Measurements from ENCODE around the gene GPR180.
A peak's percentile ranks its signal among the peaks of the same experiment; 100 is the strongest.

The GPR180 gene

DNA sequence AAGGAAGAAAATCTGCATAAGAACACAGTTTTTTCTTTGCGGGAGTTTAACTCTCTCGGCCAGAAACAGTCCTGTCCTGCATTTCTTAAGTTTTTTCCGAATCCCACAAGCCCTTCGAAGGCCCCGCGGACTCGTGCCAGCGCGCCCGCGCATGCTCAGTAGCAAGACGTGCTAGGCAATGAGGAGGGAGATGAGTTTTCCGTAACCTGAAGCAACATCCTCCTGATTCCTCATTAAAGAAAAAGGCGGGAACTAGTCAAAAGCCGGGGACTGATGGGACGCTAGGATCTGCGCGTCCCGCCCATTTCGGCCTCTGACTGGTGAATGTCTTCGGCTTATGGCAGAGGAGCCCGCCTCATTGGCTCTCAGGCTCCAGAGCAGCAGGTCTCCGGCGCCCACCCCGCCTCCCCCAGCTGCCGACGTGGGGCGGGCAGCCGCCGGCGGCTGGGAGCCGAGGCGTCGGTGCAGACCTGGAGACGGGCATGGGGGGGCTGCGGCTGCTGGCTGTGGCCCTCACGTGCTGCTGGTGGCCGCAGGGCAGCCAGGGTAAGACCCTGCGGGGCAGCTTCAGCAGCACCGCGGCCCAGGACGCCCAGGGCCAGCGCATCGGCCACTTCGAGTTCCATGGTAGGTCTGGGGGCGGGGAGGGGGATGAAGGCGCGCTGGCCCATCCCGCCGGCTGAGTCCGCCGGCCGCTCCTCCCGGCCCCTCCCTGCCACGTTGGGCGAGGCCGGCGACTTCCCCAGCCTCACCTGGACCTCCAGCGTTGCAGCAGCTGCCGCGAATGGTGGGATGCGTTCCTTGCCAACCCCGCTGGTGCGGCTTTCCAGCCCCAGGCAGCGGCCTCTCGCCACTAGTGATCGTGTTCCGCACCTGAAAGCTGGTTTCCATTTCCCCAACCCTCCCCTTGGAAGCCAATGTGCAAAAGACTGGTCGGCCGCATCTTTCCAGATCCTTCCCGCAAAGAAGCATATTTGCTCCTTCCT, at the start of gene GPR180:
GPR180 (plus strand) TSS at position 412 of the 986 bp plus-strand sequence; CDS start at position 483, 71 bp downstream.
- peak; percentile 91 for DNase-seq

GRCh38 chr13:94552095-94552494, 49.6 kb upstream of the GPR180 start:
- DNase-seq, result no peak

DNA sequence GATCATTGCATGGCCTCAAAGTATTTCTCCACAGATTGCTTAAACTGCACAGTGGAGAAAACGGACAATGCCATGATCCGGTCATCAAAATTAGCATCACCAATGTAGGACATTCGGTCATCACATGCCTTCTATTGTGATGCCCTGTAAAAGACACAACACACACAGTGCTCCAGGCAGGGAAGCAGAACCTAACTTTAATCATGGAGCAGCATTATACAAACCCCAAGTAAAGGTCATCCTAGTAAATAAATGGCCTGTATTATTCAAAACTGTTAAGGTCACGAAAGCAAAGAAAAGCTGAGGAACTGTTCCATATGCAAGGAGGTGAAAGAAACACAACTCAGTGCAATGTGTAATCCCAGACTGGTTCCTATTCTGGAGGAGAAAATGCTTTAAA, 47.9 kb upstream of the GPR180 start:
- no peak for DNase-seq

- DNase-seq, result no peak
Observed at GRCh38 chr13:94556041-94556440, 45.6 kb upstream of the GPR180 start.

GRCh38 chr13:94556621-94557020, 45.0 kb upstream of the GPR180 start:
- DNase-seq, result no peak

DNA sequence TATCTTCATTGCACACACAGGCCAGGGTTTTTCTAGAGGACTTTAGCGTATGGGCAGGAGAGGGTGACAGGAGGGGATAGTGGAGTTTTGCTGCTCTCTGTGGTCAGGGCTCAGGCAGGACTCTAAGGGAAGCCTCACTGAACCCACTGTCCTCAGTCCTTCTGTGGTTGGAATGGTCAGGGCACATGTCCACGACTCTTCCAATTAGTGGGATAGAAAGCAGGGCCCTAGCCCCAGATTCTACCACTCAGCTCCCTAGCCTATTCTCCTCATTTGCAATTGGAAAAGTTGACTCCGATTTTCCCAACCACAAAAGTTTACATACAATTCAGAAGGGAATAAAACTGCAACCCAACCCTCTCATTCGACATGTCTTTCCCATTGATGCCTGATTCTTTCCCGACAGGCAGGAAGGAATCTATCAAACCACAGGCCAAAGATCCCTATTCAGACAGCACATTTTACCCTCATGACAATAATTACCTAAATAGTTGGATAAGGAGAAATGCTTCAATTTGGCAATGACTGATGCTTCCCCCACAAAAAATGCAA, 43.9 kb upstream of the GPR180 start:
- DNase-seq, result no peak

- DNase-seq, result no peak
Observed at GRCh38 chr13:94558716-94559115, 42.9 kb upstream of the GPR180 start.

- no peak for DNase-seq
Observed at GRCh38 chr13:94559222-94559795, 42.3 kb upstream of the GPR180 start.

DNA sequence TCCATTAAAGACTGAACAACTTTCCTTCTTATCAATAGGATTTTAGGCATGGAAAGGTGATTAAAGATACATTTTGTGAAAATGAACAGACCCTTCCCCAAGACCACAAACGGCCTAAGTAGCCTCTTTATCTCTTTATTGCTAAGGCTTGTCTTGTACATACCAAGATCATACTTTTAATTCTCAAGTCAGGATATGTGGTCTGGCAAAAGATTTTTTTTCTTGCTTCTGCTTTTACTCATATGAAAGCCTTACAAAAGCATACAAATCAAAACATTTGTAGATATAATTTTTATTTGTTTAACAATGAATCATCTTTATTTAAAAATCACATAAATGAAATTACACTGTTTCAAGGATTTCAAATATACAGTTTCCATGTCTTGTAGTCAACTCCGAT, 41.5 kb upstream of the GPR180 start:
- no peak for DNase-seq

DNA sequence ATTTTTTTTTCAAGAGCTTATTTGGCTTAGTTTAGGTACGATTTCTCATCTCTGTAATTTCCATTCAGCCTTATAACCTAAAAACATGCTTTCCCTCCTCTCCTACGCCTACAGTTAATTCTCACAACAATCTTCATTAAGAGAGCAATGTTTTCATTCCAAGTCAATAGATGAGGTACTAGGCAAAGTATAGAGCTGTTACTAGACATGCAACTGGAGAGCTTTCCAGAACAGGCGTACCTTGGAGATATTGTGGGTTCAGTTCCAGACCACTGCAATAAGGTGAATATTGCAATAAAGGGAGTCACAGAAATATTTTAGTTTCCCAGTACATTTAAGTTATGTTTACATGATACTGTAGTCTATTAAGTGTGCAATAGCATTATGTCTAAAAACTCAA, 40.5 kb upstream of the GPR180 start:
- no peak for DNase-seq

DNA sequence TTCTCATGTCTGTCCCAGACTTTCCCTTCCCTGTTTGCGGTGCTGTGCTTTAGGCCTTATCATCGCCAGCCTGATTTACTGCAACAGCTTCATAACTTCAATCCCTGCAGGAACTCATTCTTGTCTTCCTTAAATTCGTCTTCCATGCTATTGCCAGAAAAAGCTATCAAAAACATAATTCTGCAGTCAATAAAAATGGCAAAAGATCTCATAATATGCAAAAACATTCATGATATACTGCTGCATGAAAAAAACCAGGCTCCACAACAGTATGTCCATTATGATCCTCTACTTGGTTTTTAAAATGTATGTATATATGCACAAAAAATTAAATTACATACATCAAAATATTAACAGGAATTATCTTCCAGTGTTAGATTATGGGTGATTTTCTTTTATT, 34.1 kb upstream of the GPR180 start:
- no peak for DNase-seq

GRCh38 chr13:94568443-94568842, 33.2 kb upstream of the GPR180 start:
- no peak for DNase-seq

- no peak for DNase-seq
Observed at GRCh38 chr13:94569615-94570014, 32.0 kb upstream of the GPR180 start.

DNA sequence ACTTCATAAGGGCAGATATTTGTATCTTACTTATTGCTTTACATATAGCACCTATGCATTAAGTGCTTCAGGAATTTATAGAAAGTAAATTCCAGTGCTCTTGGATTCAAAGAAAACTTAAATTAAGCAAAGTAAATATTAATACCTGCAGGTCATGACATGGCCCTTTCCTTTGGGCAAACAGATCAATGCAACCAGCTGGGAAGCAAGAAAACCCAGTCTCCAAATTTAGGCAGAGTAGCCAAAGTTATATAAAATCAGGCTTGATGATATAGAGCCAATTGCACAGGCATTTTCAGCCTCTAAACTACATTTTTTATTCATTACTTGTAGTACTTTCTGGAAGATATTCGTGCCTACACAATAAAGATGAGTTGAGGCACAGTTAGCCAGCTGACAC, 22.6 kb upstream of the GPR180 start:
- DNase-seq, result no peak

- DNase-seq, result no peak
Observed at GRCh38 chr13:94583926-94584325, 17.7 kb upstream of the GPR180 start.

DNA sequence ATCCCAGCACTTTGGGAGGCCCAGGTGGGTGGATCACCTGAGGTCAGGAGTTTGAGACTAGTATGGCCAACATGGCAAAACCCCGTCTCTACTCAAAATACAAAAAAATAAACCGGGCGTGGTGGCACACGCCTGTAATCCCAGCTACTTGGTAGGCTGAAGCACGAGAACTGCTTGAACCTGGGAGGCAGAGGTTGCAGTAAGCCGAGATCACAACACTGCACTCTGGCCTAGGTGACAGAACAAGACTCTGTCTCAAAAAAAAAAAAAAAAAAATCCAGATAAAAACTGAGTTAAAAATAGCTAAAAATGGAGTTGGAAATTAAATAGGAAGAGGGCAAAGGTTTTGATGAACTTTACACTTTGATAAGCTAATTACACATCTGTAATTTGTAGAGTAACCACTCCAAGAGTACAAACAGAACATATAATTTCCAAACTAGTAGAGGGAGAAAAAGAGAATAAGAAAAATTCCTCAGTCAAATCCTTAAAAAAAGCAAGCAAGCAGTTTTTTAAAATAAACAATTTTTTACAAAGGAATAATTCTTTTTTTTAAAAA, 16.0 kb upstream of the GPR180 start:
- no peak for DNase-seq

DNA sequence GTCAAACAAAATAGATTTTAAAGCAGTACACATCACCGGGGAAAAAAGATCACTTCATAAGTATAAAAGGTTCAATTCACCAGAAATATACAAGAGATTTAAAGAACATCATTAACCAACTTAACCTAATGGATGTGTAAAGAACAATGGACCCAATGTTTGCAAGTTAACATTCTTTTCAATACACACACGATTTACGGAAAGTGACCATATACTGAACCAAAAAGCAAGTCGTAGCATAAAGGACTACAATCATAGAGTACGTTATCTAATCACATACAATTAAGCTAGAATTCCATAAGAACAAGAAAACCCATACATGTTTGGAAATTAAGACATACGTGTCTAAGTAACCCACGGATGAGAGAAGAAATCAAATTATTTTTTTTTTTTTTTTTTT, 15.3 kb upstream of the GPR180 start:
- DNase-seq, result no peak

GRCh38 chr13:94588541-94588940, 13.1 kb upstream of the GPR180 start:
- DNase-seq, result no peak

GRCh38 chr13:94590744-94591143, 10.9 kb upstream of the GPR180 start:
- DNase-seq, result no peak

GRCh38 chr13:94595001-94595949, 6.4 kb upstream of the GPR180 start:
- no peak for DNase-seq

DNA sequence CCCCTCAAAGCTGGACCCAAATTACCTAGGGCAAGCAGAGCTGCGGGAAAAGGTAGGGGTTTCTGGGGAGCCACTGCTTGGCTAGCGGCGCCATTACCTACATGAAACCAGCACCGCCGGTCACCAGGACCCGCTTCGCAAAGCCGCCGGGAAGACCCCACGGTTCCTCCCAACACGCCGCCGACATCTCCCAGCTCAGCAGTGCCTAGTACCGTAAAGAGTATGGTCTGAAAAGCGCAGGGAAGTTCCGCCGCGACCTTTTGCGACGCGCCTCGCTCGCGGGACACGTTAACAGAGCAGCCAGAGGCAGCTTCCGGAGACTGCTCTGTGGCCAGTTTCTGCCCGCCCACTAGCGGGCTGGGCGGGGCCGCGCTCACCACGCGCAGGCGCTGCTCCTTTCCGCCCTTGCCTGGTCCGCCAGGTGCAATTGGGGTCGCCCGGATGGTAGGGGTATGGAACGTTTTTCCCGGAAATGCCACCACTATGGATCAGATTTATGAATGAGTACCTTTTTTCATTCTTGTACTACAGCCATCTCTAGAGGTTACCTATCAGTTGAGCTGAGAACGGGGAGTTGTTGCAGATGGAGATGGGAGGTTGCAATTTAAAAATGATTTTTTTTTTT, 5.6 kb upstream of the GPR180 start, which contains the start of gene TGDS:
TGDS (minus strand) TSS at position 203 of the 625 bp plus-strand sequence; CDS start at position 187, 16 bp downstream.
- DNase-seq, result peak; percentile 42

GRCh38 chr13:94596575-94596971, 5.1 kb upstream of the GPR180 start:
- DNase-seq, result no peak

All from NCI-H446 treated with DMSO at 0.1 percent for 48 hours (cell line).